Measurements from ENCODE around the gene BMP2K. TPM values are rescaled to one million over a fixed set of nuclear protein-coding genes. Genes with fewer than 3 reads are reported as not detected.

The BMP2K gene
- total and polyA plus RNA-seq, 2 of the 8 experiments (the other 6 are each of a cell fraction or from before 2014, with no cell fraction given) = 15.6 to 24.1 TPM

DNA sequence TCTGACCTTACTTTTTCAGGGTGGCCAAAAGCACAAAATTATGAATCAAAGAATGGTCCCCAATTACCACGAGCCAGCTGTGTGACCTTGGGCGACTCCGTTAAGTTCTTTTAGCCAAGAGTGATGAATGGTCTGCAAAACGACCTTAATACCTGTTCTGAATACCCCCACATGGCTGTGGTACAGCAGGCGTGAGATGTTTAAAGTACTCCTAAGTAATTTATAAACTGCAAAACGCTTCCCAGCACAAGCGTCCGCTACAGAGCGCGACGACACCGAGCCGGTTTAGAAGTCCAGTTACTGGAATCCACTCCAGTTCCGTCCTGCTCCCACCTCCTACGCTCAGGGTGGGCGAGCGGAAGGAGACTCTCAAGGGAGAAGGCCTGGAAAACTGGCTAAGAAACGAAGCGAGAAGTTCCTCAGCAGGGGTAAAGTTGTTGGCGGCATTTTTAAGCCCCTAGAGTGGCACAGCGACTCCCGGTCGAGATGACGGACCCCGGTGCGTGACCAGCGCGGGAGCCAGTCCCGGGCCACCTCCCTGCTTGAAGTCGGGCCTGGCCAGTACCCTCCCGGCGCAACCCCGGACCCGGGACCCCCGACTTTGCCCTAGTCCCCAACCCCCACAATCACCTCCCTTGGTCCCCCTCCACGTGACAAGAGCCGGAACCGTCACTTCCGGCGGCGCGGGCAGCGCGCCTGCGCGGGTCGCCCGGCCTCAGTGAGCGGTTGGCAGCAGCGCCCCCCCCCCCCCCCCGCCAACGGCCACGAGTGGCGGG, 659 bp upstream of the BMP2K start (continued):
- TF ChIP-seq HDAC6 (IDR thresholded peaks at IDR 0.05; ENCODE audit: low read depth, low read length) (no peak), SP1 (IDR thresholded peaks at IDR 0.05; ENCODE audit: low read depth, low read length) (0 out of 2 replicates have a peak, but pooled peaks have one; percentile 29), NRF1 (IDR thresholded peaks at IDR 0.05; ENCODE audit: low read depth, low read length) (peak; percentile 50), YY1 (IDR thresholded peaks at IDR 0.05; ENCODE audit: low read depth, low read length) (no peak), POLR2A (IDR thresholded peaks at IDR 0.05; ENCODE audit: control extremely low read depth in 1 of 2, low read depth in 2 of 2, low read length in 2 of 2) (peak; percentile 86 to 98), KDM4A (IDR thresholded peaks at IDR 0.05; ENCODE audit: low read depth, low read length, severe bottlenecking) (peak; percentile 54), RNF2 (IDR thresholded peaks at IDR 0.05; ENCODE audit: borderline replicate concordance, low read depth, low read length, missing control alignments, poor library complexity, severe bottlenecking) (no peak), TAF7 (optimal IDR thresholded peaks at IDR 0.05; ENCODE audit: borderline replicate concordance, low read depth, low read length) (peak; percentile 37), EP300 (IDR thresholded peaks at IDR 0.05; ENCODE audit: borderline replicate concordance in 1 of 2, low read depth in 2 of 2, low read length in 2 of 2) (peak in 1 of 2 experiments; percentile 67; a peak in 1 of 3 replicates), CREB1 (IDR thresholded peaks at IDR 0.05) (peak; percentile 79), JUN (IDR thresholded peaks at IDR 0.05; ENCODE audit: low read depth, low read length) (no peak), GABPA (IDR thresholded peaks at IDR 0.05; ENCODE audit: borderline replicate concordance, insufficient read depth, low read length) (no peak), CEBPB (IDR thresholded peaks at IDR 0.05; ENCODE audit: low read depth, low read length) (no peak), RFX5 (IDR thresholded peaks at IDR 0.05; ENCODE audit: borderline replicate concordance, low read depth, low read length) (no peak), KDM1A (IDR thresholded peaks at IDR 0.05; ENCODE audit: borderline replicate concordance, low read length) (no peak; the same call in 1 of the 2 replicates), CBX8 (IDR thresholded peaks at IDR 0.05; ENCODE audit: borderline replicate concordance, low read depth, low read length) (no peak), POU5F1 (IDR thresholded peaks at IDR 0.05; ENCODE audit: low read depth, low read length) (no peak), EZH2 (IDR thresholded peaks at IDR 0.05; ENCODE audit: low read depth, low read length, severe bottlenecking) (no peak), MAFK (IDR thresholded peaks at IDR 0.05; ENCODE audit: low read depth, low read length) (no peak), TAF1 (IDR thresholded peaks at IDR 0.05; ENCODE audit: low read depth, low read length) (peak; percentile 91)
- TF ChIP-seq, protein P1, sequence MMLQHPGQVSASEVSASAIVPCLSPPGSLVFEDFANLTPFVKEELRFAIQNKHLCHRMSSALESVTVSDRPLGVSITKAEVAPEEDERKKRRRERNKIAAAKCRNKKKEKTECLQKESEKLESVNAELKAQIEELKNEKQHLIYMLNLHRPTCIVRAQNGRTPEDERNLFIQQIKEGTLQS (IDR thresholded peaks at IDR 0.05; ENCODE audit: insufficient read depth, low read depth, low read length) = peak; percentile 83
- TF ChIP-seq, protein P2, sequence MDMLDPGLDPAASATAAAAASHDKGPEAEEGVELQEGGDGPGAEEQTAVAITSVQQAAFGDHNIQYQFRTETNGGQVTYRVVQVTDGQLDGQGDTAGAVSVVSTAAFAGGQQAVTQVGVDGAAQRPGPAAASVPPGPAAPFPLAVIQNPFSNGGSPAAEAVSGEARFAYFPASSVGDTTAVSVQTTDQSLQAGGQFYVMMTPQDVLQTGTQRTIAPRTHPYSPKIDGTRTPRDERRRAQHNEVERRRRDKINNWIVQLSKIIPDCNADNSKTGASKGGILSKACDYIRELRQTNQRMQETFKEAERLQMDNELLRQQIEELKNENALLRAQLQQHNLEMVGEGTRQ (IDR thresholded peaks at IDR 0.05; ENCODE audit: low read length) = peak; percentile 89
